CD14-positive monocyte (primary cell): Measurements from ENCODE around the gene DPH3. TPM values are rescaled to one million over a fixed set of nuclear protein-coding genes. Genes with fewer than 3 reads are reported as not detected.

Source experiments
- DNase-seq, 3 donors: peaks; one replicate each; pipeline ENCODE4 v3.0.0-alpha.2; 2011 to 2022
- H2AFZ ChIP-seq: 2 replicates; pipeline ENCODE4 v1.6.0; 2012; ENCODE audit warnings: mild to moderate bottlenecking, low read depth, low read length, inconsistent platforms; ENCODE audit not compliant: insufficient read depth, poor library complexity, severe bottlenecking
- H3K27ac ChIP-seq, 2 donors: 1 replicate in 1 of 2; 2 replicates in 1 of 2; pipeline ENCODE4 v1.5.1; 2012 to 2013; ENCODE audit warnings: low read length in 2 of 2, control low read depth in 1 of 2, inconsistent platforms in 1 of 2, low read depth in 1 of 2, mild to moderate bottlenecking in 1 of 2
- H3K27me3 ChIP-seq, 2 donors: one replicate each; pipeline versions ENCODE4 v1.6.0 to v1.6.1; 2011 to 2013; ENCODE audit warnings: low read length in 2 of 2; ENCODE audit not compliant: control insufficient read depth in 2 of 2, insufficient read depth in 2 of 2
- H3K36me3 ChIP-seq, 2 donors: replicated peaks in 1 of 2; 1 replicate in 1 of 2; 2 replicates in 1 of 2; pipeline versions ENCODE4 v1.5.1 to v1.6.1; 2012 to 2013; ENCODE audit warnings: low read length in 2 of 2, control low read depth in 1 of 2, inconsistent platforms in 1 of 2, mild to moderate bottlenecking in 1 of 2; ENCODE audit not compliant: insufficient read depth in 2 of 2, control insufficient read depth in 1 of 2
- H3K4me1 ChIP-seq, 2 donors: 1 replicate in 1 of 2; 2 replicates in 1 of 2; pipeline versions ENCODE4 v1.5.1 to v1.6.1; 2012 to 2013; ENCODE audit warnings: low read length in 2 of 2, control low read depth in 1 of 2, inconsistent platforms in 1 of 2, mild to moderate bottlenecking in 1 of 2, moderate library complexity in 1 of 2; ENCODE audit not compliant: insufficient read depth in 2 of 2, control insufficient read depth in 1 of 2
- H3K4me2 ChIP-seq: replicated peaks from 2 replicates; pipeline ENCODE3; 2012; ENCODE audit warnings: low read length, moderate library complexity, mild to moderate bottlenecking; ENCODE audit not compliant: poor library complexity, severe bottlenecking; ENCODE audit errors: extremely low read depth
- H3K4me3 ChIP-seq, 3 experiments: fragments of 200-600 bp in 1 of 3; sonication (generic) in 1 of 3; replicated peaks in 1 of 3; 1 replicate in 2 of 3; 2 replicates in 1 of 3; pipeline ENCODE4 v1.5.1; 2011 to 2013; ENCODE audit warnings: low read length in 3 of 3, mild to moderate bottlenecking in 3 of 3, control low read depth in 2 of 3, low read depth in 2 of 3, inconsistent platforms in 1 of 3, moderate library complexity in 1 of 3
- H3K79me2 ChIP-seq: 2 replicates; pipeline ENCODE4 v1.6.0; 2012; ENCODE audit warnings: mild to moderate bottlenecking, control low read depth, inconsistent platforms, low read length, moderate library complexity; ENCODE audit not compliant: insufficient read depth
- H3K9ac ChIP-seq: 2 replicates; pipeline ENCODE4 v1.6.0; 2017; ENCODE audit warnings: low read length, mild to moderate bottlenecking; ENCODE audit not compliant: insufficient read depth, poor library complexity, severe bottlenecking
- H3K9me3 ChIP-seq, 2 donors: replicated peaks in 1 of 2; 1 replicate in 1 of 2; 2 replicates in 1 of 2; pipeline versions ENCODE4 v1.5.1 to v1.6.1; 2012 to 2013; ENCODE audit warnings: low read length in 2 of 2, control low read depth in 1 of 2; ENCODE audit not compliant: control insufficient read depth in 1 of 2, insufficient read depth in 1 of 2
- H4K20me1 ChIP-seq: 2 replicates; pipeline ENCODE4 v1.6.0; 2012; ENCODE audit warnings: mild to moderate bottlenecking, low read length, control low read depth, moderate library complexity; ENCODE audit not compliant: insufficient read depth
- H3K27ac Mint-ChIP-seq, 7 donors: one replicate each; pipeline ENCODE4 v1.8.0; 2020; ENCODE audit warnings: mild to moderate bottlenecking in 7 of 7, mixed read lengths in 7 of 7, moderate library complexity in 6 of 7, inconsistent platforms in 2 of 7
- H3K27me3 Mint-ChIP-seq, 3 donors: one replicate each; pipeline ENCODE4 v1.8.0; 2021 to 2022; ENCODE audit warnings: low read depth in 3 of 3, mild to moderate bottlenecking in 3 of 3, mixed read lengths in 3 of 3, moderate library complexity in 3 of 3, inconsistent platforms in 1 of 3
- H3K36me3 Mint-ChIP-seq, 2 donors: one replicate each; pipeline ENCODE4 v1.8.0; 2020; ENCODE audit warnings: mixed read lengths in 2 of 2, inconsistent platforms in 1 of 2, mild to moderate bottlenecking in 1 of 2
- H3K4me1 Mint-ChIP-seq: one replicate; pipeline ENCODE4 v1.8.0; 2020; ENCODE audit warnings: mild to moderate bottlenecking, mixed read lengths
- H3K4me3 Mint-ChIP-seq, 2 donors: one replicate each; pipeline ENCODE4 v1.8.0; 2020; ENCODE audit warnings: mild to moderate bottlenecking in 2 of 2, mixed read lengths in 2 of 2, moderate library complexity in 1 of 2
- H3K9me3 Mint-ChIP-seq, 7 donors: one replicate each; pipeline ENCODE4 v1.8.0; 2020 to 2022; ENCODE audit warnings: mixed read lengths in 7 of 7, mild to moderate bottlenecking in 6 of 7, moderate library complexity in 6 of 7, inconsistent platforms in 2 of 7
- WGBS: methylation state at CpG from one replicate; pipeline ENCODE4 v1.1.5; 2013; ENCODE audit warnings: missing lambda C conversion rate; ENCODE audit not compliant: insufficient coverage; 5-methylcytosine and 5-hydroxymethylcytosine counted together
- intact Hi-C, 2 donors: fragments of 100-400 bp; cut with micrococcal nuclease; formaldehyde crosslinking; loops; one replicate each; pipeline versions ENCODE4 v1.15.0 to v1.15.1; 2023
- polyA plus RNA-seq, 3 donors: library from polyadenylated mRNA; depleted of rRNA in 1 of 3; unstranded in 2 of 3; stranded (reverse) in 1 of 3; fragments of 300-500 nt in 2 of 3; fragments of >200 nt in 1 of 3; fragmentation: Illumina TruSeq in 2 of 3; gene quantifications; 1 replicate in 2 of 3; 2 replicates in 1 of 3; pipeline ENCODE4 v1.2.3, GENCODE V29; 2012 to 2021
- TF ChIP-seq, protein P1 (sequence below): fragments of 200-600 bp; IDR thresholded peaks from one replicate; pipeline ENCODE4 v1.8.0; 2022; ENCODE audit warnings: antibody characterized with exemption, mild to moderate bottlenecking

Gene DPH3
- polyA plus RNA-seq, 3 donors: 9.2 to 42.0 (median 33.7) TPM

DNA sequence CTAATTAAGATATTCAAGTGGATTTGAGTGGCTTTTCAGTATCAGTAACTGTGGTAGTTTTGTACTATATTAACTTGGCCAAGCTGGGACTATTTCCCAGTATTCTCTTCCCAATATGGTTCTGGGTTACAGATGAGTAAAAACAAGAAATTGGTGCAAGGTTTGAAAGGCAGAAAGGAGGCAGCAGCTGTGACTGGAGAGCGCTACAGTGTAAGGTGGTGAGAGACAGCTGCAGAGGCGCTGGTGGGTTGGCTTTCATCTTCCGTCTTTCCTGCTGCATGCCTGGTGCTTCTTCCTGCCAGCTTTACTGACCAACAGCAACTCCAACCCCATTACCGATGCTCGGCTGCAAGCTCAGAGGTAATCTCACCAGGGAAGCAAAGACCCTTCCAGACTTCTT is 9.8 kb downstream of the DPH3 start:
- Mint-ChIP-seq H3K9me3 (no peaks in the 10 kb centered on the region), H3K4me1 (peaks cover 35% of the 10 kb centered on the region), H3K27me3 (no peaks in the 10 kb centered on the region), H3K27ac (no peak overlapping the region), H3K36me3 (peaks cover 14% of the 10 kb centered on the region in 2 donors), H3K4me3 (no peak overlapping the region)
- intact Hi-C loops: loop anchor here in 1 of 2 donors (5.0 kb wide), 1 partner anchor 73 kb away; no protein-coding TSS in a partner anchor
- Histone ChIP-seq H3K9ac (no peak overlapping the region), H3K79me2 (no peaks in the 10 kb centered on the region), H3K4me1 (peaks cover 19% of the 10 kb centered on the region in 2 donors), H3K4me2 (no peak overlapping the region), H4K20me1 (no peaks in the 10 kb centered on the region), H3K9me3 (no peaks in the 10 kb centered on the region), H3K27ac (no peak overlapping the region), H3K27me3 (no peaks in the 10 kb centered on the region), H3K4me3 (no peak overlapping the region), H3K36me3 (peaks cover 6 to 22% of the 10 kb centered on the region in 2 donors), H2AFZ (no peak overlapping the region)
- WGBS: 64% methylated on average over 5 of the region's 5 CpGs
- no peak for DNase-seq
- TF ChIP-seq, protein P1, sequence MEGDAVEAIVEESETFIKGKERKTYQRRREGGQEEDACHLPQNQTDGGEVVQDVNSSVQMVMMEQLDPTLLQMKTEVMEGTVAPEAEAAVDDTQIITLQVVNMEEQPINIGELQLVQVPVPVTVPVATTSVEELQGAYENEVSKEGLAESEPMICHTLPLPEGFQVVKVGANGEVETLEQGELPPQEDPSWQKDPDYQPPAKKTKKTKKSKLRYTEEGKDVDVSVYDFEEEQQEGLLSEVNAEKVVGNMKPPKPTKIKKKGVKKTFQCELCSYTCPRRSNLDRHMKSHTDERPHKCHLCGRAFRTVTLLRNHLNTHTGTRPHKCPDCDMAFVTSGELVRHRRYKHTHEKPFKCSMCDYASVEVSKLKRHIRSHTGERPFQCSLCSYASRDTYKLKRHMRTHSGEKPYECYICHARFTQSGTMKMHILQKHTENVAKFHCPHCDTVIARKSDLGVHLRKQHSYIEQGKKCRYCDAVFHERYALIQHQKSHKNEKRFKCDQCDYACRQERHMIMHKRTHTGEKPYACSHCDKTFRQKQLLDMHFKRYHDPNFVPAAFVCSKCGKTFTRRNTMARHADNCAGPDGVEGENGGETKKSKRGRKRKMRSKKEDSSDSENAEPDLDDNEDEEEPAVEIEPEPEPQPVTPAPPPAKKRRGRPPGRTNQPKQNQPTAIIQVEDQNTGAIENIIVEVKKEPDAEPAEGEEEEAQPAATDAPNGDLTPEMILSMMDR: no peak

DNA sequence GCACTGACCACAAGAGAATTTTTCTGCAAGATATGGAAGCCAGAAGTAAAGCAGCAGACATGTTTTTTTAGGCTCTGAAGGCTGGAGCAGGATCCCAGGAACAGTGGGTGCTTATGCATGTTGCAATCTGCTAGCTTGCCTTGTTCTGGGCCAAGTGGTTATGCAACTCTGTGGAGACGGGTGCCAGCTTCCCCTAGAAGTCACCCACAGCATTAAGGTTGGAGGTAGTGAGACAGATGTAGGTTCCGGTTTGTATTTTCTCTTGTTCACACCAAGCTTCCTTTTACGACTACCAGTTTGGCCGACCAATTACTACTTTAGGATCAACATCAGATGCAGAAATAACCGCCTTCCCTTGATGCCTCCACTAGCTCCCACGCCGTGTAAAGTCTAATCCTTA is 11.1 kb downstream of the DPH3 start:
- Histone ChIP-seq H3K4me3 (peak overlapping the region in 1 of 3 experiments; percentile 24), H3K27me3 (no peaks in the 10 kb centered on the region), H3K36me3 (peaks cover 0 to 9% of the 10 kb centered on the region in 2 donors), H3K79me2 (no peaks in the 10 kb centered on the region), H3K4me2 (peak overlapping the region; percentile 60), H3K9me3 (no peaks in the 10 kb centered on the region), H3K4me1 (peaks cover 19% of the 10 kb centered on the region in 2 donors), H2AFZ (peak overlapping the region; percentile 15), H4K20me1 (no peaks in the 10 kb centered on the region), H3K9ac (no peak overlapping the region), H3K27ac (peak overlapping the region; percentile 5 to 80)
- intact Hi-C loops: loop anchor here in 1 of 2 donors (5.0 kb wide), 1 partner anchor 71 kb away; no protein-coding TSS in a partner anchor
- peak; percentile 76 to 89 (median 86) for DNase-seq
- Mint-ChIP-seq H3K27ac (peak overlapping the region; percentile 88 to 95 (median 92)), H3K36me3 (peaks cover 5% of the 10 kb centered on the region in 2 donors), H3K27me3 (no peaks in the 10 kb centered on the region), H3K4me3 (peak overlapping the region; percentile 40 to 75), H3K4me1 (peaks cover 33% of the 10 kb centered on the region), H3K9me3 (no peaks in the 10 kb centered on the region)
- TF ChIP-seq, protein P1: no peak
- 0% methylated on average over 3 of the region's 7 CpGs for WGBS
